ENCODE results near the gene LGALS3BP.
"Not testable (repeated sequence)": the region's sequence is repeated elsewhere in the genome, so short reads cannot be mapped to it uniquely, and the experiment has no call there.

Gene LGALS3BP, protein sequence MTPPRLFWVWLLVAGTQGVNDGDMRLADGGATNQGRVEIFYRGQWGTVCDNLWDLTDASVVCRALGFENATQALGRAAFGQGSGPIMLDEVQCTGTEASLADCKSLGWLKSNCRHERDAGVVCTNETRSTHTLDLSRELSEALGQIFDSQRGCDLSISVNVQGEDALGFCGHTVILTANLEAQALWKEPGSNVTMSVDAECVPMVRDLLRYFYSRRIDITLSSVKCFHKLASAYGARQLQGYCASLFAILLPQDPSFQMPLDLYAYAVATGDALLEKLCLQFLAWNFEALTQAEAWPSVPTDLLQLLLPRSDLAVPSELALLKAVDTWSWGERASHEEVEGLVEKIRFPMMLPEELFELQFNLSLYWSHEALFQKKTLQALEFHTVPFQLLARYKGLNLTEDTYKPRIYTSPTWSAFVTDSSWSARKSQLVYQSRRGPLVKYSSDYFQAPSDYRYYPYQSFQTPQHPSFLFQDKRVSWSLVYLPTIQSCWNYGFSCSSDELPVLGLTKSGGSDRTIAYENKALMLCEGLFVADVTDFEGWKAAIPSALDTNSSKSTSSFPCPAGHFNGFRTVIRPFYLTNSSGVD

DNA sequence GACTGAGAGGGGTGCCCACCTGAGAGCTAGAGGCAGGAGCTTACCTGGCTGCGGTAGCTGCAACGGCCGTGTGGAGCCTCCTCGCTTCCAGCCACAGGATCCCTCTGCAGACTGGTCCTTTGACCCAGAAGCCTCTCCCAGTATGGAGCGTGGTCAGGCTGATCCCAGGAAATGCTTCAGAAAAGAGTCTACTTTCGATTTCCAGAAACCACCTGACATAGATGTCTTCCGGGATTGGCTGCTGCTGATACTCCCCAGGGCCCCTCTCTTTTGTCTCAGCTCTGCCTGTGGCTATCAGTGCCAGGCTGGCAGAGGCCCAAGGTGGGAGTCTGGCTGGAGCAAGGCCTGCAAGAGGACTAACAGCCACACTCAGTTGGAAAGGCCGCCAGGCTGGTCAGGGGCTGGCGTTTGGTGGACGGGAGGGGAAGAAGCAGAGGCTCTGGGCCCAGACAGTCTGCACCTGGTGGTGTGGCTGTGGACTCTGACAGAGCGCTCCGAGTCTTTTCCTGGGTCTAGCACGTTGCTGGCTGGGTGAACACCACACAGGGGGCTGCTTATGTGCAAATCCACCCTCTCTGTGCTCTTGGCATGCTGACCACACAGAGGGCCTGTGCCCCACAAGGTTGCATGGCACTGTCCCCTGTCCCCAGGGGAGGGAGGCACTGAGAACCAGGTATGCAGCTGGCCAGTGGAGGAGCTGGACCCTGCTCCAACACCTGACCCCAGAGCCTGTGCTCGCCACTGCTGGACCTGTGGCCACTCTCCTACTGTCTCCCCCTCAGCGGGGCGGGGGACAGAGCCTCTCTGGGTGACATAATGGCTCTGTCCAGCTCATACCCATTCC is at the start of gene LGALS3BP:
LGALS3BP (minus strand) TSS at position 144 of the 844 bp plus-strand sequence. CDS start 2,732 bp downstream, outside the sequence.
- peak; percentile 83 for DNase-seq

DNA sequence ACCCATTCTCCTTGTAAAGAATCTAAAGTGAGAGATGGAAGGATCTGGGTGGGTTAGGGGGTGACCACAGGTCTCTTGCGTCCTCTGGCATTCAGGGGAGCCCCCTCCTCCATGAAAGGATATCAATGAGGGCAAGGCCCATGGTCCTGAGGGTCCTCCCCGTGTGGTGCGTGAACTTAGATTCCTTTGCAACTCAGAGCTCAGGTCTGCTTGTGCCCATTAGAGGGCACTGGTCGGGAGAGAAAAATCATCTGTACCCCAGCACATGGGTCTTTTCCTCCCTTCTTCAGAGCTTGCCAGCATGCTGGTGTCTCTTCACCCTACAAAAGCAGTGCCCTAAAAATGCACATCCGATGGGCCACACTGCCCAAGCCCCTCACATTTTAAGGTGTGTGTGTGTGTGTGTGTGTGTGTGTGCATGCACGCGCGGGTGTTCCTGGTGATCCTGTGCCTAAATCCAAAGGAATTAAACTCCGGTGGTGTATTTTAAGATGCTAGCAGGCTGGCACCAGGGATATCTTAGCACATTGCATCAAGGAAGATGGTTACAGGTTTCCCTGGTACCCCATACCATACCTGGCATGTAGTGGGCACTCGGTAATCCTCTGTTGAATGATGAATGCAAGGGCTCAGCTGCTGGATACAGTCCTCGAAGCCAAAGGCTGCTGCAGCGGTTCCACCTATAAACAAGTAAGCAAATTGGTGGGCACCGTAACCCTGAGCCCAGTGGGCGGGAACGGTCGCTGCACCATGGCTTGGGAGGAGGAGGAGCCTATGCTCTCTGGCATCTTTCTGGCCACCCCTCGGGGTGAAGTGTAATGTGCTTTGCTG is 49.0 kb upstream of the LGALS3BP start:
- DNase-seq, result peak; percentile 11

DNA sequence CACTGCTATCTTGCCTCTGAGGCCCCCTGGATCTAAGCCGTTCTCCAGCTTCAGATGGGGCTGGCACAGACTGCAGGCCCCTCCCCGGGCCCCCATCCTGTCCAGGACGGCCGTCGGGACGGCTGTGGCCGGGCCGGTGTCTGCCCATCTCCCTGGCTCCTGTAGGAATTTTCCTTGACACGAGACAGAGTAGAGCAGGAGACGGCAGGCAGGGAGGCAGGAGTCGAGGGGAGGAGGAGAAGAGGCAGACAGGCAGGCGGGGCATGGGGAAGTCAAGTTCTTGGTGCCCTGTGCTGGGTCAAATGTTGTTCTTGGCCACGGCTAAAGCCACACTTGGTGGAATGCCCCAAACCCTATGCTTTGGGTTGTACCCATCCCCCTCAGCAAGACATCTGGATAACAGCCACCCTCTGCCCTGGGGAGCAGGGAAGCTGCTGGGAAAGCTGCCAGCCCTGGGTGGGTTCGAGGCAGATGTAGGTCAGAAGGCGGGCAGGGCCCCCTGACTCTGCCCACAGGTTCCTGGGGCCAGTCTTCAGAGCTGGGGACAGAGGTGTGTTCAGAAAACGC is 48.3 kb upstream of the LGALS3BP start:
- peak; percentile 22 for DNase-seq

DNA sequence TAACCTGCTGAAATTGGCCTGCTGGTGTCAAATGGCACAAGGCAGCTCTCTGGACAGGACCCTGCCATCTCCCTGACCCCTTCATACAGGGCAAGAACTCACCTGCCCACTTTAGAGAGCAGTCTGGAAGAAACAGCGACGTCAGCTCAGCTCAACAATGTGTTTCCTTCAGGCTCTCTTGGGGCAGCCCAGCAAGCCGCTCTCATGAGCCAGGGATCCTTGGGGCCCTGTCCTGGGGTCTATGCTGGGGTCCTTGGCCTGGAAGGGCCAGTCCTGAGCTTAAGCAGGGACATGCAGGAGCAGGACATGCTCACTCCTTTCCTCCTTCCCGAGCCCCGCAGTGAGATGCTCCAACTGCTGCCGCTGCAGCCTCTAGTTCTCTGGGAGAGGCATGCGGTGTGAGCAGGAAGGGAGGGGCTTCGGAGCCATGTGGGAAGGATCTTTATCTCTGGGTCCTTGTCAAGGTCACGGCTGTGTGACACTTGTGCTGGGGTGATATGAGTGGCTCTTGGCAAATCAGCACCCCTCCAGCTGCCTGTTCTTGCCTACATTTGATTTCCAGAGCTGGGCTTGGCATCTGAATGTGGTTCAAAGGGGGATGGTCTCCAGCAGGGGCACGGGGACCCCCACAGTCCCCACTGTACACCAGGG is 47.7 kb upstream of the LGALS3BP start:
- DNase-seq, result peak; percentile 44

DNA sequence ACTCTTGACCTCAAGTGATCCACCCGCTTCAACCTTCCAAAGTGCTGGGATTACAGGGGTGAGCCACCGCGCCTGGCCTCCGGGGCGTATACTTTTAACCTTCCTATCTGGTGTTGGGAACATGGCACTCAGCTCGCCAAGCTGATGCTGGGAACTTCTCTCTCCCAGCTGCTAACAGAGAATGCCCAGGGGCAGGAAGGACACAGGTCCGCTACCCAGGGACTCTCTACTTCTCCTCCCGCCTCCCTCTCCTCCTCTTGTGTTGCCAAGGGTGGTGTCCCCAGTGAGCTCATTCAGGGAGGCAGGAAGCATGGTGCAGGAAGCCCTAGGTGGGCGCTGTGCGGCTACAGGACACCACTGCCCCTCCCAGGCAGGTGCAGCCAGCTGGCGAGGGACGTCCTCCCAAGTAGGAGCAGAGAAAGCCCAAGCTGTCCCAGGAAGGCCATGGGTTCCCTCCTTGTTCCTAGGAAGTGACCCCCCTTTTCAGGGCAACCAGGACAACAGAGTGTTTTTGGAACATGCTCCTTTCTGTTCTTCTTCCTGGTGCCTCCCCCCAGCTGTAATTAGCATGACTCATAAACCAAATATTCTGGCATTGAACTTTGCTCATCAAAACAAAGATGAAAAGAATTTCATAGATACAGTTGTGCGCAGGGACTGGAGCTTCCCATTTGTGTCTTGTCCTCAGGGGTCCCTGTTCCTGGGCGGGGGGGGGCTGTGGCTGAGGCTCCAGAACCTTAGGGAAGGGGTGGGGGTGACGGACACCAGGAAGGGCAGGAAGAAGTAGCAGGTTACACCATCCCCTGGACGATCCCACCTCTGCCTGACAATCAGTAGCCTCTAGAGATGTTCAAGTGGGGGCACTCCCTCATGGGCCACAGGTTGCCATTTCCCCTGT is 46.9 kb upstream of the LGALS3BP start:
- no peak for DNase-seq

DNA sequence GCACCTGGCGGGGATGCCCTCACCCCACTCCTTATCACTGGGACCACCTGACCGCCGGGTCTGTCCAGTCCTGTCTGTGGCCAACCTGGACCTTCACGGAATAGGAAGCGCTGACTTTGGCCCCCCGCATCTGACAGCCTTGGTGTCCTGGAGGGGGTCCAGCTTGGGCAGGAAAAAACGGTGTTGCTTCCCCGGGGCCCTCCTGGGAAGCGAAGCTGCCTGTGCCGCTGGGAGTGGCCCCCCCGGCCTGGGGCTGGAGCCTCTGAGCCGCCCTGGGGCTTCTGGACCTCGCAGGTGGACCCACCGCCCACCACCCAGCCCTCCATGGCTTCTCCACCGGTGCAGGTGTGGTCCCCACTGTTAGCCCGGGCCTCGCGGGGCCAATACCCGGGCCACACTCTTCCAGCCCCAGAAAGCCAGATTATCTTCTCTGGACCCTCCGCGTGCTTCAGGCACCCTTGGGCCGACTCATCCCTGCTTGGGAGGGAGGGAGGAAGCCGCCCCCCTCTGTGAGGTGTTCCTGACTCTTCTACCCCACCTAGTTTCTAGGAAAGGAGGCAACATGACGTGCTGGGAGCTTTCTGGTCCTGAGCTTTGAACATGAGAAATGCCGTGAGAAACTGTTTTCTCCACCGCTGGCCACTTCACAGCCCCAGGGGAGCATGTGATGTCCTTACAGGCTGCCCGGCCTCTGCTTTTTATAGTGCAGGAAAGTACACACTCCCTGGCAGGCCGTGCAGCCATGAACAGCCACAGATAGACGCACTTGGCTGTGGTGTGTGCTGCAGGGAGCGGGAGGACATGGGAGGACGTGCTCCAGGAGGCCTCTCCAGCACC is 45.4 kb upstream of the LGALS3BP start:
- DNase-seq, result no peak

DNA sequence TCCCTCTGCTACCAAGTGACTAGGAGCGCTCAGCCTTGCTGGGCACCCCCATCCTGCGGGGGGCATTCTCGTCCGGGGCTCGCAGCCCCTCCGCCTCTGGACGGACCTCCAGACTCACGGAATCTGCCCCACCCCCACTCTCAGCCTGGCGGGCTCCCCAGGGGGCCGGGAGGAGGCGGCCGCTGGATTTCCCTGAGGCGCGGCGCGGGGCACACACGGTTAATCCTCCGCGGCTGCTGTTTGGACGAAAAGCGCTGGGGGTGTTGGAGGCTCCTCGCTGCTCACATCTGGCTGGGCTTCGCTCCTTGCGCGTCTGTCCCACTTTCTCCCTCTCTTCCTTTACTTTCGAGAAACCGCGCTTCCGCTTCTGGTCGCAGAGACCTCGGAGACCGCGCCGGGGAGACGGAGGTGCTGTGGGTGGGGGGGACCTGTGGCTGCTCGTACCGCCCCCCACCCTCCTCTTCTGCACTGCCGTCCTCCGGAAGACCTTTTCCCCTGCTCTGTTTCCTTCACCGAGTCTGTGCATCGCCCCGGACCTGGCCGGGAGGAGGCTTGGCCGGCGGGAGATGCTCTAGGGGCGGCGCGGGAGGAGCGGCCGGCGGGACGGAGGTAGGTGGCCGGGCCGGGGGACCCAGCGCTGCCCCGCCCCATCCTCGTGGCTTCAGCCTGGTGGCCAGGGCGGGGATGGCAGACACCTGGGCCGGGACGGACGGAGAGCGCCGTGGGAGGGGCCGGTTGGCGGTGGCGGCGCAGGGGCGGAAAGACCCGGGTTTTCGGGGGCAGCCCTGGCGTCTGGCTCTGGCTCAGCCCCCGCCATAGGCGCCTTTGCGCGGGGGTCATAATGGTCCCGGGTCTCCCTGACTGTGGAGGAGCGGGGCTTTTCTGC is 44.4 kb upstream of the LGALS3BP start, which contains the start of gene C1QTNF1:
C1QTNF1 (plus strand) TSS at position 284 of the 886 bp plus-strand sequence. CDS start 19,800 bp downstream, outside the sequence.
- peak; percentile 38 for DNase-seq

DNA sequence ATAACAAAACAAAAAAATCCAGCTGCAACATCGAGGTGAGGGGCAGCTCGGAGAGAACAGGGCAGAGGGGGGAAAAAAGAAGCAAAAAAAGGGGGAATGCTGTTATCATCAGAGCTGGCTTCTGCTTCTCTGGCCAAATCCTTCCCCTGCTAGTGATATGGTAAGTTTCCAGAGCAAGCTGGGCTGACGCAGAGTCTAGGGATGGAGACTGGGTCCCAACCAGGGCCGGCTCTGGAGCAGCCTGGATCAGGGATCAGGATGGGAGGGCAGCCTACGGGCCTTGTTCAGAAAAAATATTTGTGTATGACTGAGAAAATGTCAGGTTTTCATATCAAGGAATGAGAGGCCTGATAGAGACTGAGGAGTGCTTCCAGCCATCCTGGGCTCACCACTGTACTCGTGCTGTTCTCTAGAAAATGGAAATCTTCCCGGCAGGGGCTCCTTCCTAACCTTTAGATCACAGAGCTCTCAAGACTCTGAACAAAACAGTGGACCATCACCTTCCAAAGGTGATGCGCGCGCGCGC is 43.5 kb upstream of the LGALS3BP start:
- DNase-seq, result no peak

DNA sequence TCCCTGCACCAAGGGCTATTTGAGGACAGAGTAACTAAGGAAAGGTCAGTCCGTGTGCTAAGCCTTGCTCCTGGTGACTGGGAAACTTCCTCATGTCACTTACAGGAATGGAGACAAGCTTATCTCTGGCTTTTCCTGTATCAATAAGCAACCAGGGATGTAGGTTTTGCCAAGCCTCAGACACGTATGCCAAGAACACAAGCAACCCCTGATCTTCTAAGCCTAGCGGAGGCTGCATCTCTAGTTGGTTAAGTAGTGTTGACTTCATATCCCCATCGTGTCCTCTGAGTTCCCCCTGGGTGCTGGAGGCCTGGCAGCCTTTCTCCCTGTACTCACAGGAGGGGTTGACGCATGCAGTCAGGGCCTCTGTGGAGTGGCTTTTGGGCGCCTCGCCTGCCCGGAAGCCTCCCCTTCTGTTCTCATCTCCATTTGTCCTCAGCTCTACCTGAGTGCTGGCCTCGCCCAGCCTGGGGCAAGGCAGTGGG is 42.8 kb upstream of the LGALS3BP start:
- no peak for DNase-seq

DNA sequence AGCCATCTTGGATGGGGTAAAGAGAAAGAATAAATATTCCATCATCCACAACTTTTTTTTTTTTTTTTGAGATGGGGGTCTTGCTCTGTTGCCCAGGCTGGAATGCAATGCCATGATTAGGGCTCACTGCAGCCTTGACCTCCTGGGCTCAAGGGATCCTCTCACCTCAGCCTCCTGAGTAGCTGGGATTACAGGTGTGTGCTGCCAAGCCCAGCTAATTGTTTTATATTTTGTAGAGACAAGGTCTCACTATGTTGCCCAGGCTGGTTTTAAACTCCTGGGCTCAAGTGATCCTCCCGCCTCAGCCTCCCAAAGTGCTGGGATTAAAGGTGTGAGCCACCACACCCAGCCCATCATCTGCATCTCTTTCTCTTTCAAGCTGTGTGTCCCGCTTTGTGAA is 42.2 kb upstream of the LGALS3BP start:
- DNase-seq, result not testable (repeated sequence)

DNA sequence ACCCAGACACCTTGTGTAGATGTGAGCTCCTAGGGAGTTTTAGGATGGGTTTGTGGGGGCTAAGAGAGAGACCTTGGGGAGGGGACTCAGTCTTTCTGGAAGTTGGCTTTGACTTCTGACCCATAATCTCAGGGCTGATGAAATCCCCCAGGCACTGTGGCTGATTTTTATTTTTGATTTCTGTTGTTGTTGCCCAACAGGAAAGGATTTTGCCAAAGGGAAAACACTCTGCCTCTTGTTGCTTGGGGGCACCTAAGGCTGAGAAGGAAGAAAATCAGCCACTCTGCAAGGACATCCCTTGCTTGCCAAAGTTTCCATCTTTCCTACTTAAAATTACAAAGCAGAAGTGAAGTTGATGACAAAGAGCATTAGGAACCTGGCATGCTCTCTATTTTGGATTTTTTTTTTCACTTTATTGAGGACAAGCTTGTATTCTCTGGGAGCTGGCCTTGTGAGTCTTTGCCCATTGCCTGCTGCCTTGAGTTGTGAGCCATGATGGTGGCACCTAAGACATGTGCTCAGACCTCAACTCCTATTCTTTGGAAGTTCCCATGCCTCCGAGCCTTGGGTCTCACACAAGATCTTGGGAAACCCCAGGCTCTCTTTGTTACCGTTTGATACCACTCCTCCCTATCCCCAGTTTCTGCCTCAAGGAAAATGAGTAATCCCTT is 41.0 kb upstream of the LGALS3BP start:
- DNase-seq, result no peak

DNA sequence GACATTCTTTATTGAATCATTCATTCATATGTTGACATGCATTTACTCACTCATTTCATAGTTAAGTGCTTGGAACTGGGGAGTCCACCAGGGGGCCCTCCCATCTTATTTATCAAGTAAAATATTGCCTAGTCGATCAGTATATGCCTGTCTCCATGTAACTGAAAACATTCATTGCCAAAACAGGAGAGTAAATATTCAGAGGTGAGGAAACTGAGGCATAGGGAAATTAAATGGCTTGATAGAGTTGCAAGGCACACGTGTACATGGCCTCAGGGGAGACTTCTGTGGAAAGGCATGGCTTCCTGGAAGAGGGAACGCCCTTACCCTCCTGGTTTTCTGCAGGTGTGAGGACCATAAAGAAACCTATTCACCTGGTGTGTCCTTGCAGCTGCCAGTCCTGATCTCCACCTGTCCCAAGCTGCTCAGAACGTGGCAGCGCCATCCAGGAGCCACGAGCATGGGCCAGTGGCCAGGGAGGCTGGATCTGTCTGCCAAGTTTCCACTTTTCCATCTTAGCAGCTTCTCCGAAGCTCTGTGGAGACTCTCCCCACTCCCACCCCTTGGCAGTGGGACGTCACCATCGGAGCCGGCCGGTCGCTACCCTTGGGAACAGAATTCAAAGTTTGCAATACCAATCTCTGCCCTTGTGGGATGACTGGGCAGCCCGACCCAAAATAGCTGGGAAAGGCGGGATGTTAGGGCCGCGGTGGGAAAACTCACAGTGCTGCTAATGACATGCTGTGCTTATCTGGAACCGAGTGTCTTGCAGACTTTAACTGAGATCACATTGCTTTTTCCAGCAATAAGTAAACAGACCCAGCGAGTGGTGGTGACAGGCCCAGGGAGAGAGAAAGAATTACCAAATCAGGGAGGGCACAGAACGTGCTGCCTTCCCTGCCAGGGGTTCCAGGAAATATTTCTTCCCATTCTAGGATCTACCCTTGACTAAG is 40.2 kb upstream of the LGALS3BP start:
- peak; percentile 66 for DNase-seq

DNA sequence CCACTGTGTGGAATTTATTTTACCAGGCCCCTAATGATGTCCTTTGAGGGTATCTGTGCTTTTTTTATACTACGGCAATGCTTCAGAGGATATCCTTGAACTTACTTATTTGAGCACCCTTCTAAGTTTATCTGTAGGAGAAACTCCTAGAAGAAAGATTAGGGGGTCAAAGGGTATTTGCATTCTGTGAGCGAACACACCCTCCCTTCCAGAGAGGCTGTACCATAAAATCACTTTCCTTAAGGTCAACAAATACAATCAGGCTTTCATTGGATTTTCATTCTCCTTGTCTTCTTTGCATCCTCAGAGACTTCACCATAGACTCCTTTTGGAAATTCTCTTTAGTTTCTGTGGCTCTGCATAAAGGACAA is 39.5 kb upstream of the LGALS3BP start:
- no peak for DNase-seq

DNA sequence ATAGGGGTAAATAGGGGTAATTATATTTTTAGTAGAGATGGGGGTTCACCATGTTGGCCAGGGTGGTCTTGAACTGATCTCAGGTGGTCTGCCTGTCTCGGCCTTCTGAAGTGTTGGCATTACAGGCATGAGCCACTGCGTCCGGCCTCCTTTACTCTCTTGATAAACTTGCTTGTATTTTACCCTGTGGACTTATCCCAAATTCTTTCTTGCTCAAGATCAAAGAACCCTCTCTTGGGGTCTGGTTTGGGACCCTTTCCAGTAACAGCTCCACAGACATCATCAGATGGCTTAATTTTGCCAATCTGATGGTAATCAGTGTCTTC is 38.6 kb upstream of the LGALS3BP start:
- no peak for DNase-seq

DNA sequence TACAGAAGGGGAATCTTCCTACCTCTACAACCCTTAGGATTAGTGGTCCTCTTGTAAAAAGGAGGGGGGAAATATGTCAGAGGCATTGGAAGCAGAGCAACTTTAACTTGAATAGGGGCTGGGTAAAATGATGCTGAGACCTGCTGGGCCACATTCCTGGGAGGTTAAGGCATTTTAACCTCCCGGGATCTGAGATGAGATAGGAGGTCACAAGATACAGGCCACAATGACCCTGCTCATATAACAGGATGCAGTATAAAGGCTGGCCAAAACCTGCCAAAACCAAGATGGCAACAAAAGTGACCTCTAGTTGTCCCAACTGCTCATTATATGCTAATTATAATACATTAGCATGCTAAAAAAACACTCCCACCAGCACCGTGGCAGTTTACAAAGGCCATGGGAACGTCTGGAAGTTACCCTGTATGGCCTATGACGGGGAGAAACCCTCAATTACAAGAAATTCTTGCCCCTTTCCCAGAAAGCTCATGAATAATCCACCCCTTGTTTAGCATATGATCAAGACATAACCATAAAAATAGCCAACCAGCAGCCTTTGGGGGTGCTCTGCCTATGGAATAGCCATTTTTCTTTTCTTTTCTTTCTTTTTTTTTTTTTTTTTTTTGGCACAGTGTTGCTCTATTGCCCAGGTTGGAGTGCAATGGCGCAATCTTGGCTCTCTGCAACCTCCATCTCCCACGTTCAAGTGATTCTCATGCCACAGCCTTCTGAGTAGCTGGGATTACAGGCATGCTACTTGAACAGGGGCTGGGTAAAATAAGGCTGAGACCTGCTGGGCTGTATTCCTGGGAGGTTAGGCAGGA is 38.0 kb upstream of the LGALS3BP start:
- DNase-seq, result no peak
